Adipocyte (in vitro differentiated cells): ENCODE measurements around the gene NEDD4L.

ENCODE experiments used
- DNase-seq: peaks from one replicate; pipeline ENCODE4 v3.0.0-alpha.2; 2015; ENCODE audit warnings: low read depth
- H3K27me3 ChIP-seq: replicated peaks from 2 replicates; pipeline ENCODE4 v1.7.0; 2013; ENCODE audit warnings: mild to moderate bottlenecking, low read length, moderate library complexity; ENCODE audit not compliant: control insufficient read depth, insufficient read depth
- H3K36me3 ChIP-seq: 2 replicates; pipeline ENCODE4 v1.7.0; 2013; ENCODE audit warnings: low read length, mild to moderate bottlenecking, moderate library complexity; ENCODE audit not compliant: control insufficient read depth, insufficient read depth, severe bottlenecking
- H3K4me1 ChIP-seq: 2 replicates; pipeline ENCODE4 v1.7.0; 2013; ENCODE audit warnings: mild to moderate bottlenecking, low read length, moderate library complexity; ENCODE audit not compliant: control insufficient read depth, insufficient read depth
- H3K4me3 ChIP-seq: 2 replicates; pipeline ENCODE4 v1.7.0; 2013; ENCODE audit warnings: mild to moderate bottlenecking, low read length, moderate library complexity
- H3K9ac ChIP-seq: 2 replicates; pipeline ENCODE4 v1.7.0; 2013; ENCODE audit warnings: mild to moderate bottlenecking, low read length, moderate library complexity
- H3K9me3 ChIP-seq: 2 replicates; pipeline ENCODE4 v1.7.0; 2013; ENCODE audit warnings: mild to moderate bottlenecking, low read length, moderate library complexity; ENCODE audit not compliant: control insufficient read depth

NEDD4L gene

DNA sequence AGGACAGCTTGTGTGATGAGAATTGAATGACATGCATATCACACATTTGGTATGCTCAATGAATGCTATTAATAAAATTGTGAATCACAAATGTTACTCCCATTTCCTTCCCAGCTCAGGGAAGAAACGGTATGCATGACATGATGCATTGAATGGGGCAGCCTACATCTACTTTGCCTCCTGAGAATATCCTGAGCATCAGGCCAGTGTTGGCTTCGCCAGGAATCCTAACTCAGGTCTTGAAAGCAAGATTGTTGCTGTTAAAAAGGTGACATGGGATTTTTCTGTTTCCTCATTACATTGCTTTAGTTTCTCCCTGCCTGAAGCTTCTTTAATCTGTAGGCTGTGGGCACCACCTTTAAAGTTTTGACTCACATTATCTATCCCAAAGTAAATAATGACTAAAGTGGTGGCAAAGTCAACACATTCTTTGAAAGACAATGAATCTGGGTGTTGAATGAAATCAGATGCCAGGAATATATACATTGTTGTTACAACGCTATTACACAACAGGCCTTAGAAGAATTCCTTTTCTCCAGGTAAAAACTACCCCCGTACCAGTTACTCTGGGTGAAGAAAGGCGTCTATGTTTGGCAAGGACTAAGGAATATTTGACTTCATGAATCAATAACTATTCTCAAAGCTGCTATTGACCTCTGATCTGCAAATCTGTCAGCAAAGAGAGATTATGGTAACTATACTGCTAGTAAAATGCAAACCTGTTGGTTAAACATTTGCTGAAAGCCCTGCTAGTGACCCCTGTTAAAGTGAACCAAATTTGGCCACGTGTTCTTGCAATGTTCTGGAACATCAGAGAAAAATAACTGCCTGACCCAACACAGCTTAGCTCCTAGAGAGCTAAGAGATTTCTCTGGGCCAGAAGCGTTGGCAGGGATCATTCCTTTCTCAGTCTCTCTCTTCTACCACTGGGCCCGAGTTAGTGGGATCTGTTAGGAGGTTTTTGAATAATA lies 30.5 kb upstream of the NEDD4L start:
- peaks cover 14% of the 10 kb centered on the region for H3K4me1 ChIP-seq
- H3K36me3 ChIP-seq = no peaks in the 10 kb centered on the region
- H3K27me3 ChIP-seq = no peaks in the 10 kb centered on the region
- no peak overlapping the region for H3K4me3 ChIP-seq
- no peak overlapping the region for H3K9ac ChIP-seq
- peaks cover 18% of the 10 kb centered on the region for H3K9me3 ChIP-seq
- DNase-seq = no peak

DNA sequence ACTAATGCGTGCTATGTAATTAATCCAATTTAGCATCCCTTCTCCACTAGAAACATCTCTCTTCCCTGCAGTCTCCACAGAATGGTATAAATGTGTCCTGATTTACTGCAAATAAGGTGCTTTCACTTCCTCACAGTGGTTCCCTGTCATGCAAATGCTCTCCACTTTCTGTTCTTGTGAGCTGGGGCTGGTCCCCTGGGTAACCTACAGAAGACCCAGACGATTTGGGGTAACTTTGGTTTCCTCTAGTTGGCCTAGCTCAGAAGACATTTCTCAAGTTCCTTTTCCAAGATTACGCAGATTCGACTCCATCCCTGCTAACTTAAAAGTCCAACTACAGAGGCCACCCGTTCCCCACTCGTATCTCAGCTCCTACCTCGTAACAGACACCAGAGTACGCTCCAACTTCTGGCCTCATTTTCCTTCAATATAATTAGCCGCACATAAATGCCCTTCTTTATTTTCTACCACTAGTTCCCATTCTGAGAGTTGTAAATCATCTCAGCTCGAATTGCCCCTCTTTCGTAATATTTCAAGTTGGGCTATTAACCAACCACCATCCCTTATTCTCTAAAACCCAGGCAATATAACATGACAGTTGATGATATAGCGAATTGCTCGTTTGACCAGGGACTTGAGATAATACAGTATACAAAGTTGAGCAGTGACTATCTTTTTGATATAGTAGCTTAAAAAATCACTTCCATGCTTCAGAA lies 28.8 kb upstream of the NEDD4L start:
- peaks cover 2% of the 10 kb centered on the region for H3K4me1 ChIP-seq

GRCh38 chr18:58017267-58017666 lies 26.8 kb upstream of the NEDD4L start:
- Histone ChIP-seq H3K4me3 (no peak overlapping the region), H3K9ac (no peak overlapping the region), H3K27me3 (no peaks in the 10 kb centered on the region), H3K9me3 (peaks cover 18% of the 10 kb centered on the region), H3K36me3 (no peaks in the 10 kb centered on the region), H3K4me1 (peaks cover 2% of the 10 kb centered on the region)
- no peak for DNase-seq

More for the DNA sequence above, 28.8 kb upstream of the NEDD4L start:
- Histone ChIP-seq H3K4me3 (no peak overlapping the region), H3K9me3 (peaks cover 18% of the 10 kb centered on the region), H3K9ac (no peak overlapping the region), H3K27me3 (no peaks in the 10 kb centered on the region), H3K36me3 (no peaks in the 10 kb centered on the region)
- no peak for DNase-seq

DNA sequence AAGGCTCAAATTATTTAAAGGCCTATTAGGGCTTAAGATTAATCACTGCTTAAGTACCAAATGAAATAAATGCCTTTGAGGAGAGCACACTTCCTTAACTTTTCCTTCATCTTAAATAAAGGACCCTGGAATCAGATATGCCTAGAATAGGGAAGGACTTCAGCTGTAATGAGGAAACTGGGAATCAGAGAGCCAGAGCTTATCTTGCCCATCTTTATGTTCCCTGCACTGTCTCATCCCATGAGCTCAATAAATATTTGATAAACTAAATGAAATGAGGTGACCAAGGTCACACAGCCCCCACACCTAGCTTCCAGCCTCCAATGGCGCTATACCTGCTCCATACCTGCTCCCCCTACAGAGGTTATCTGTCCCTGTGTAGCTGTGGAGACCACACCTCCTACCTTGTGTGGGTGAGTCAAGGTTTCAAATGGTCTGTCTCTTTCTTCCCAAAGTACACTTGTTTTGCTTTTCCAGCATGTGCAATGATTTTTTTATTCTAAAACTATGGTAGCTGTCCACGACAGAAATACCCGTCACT lies 23.4 kb upstream of the NEDD4L start:
- Histone ChIP-seq H3K4me1 (no peaks in the 10 kb centered on the region), H3K4me3 (no peak overlapping the region), H3K9ac (no peak overlapping the region), H3K27me3 (no peaks in the 10 kb centered on the region), H3K36me3 (no peaks in the 10 kb centered on the region), H3K9me3 (peaks cover 12% of the 10 kb centered on the region)
- DNase-seq = no peak

GRCh38 chr18:58021504-58021903 lies 22.5 kb upstream of the NEDD4L start:
- Histone ChIP-seq H3K36me3 (no peaks in the 10 kb centered on the region), H3K4me1 (no peaks in the 10 kb centered on the region), H3K9ac (no peak overlapping the region), H3K4me3 (no peak overlapping the region), H3K9me3 (peaks cover 4% of the 10 kb centered on the region), H3K27me3 (no peaks in the 10 kb centered on the region)
- DNase-seq = no peak

GRCh38 chr18:58023108-58023507 lies 20.9 kb upstream of the NEDD4L start:
- Histone ChIP-seq H3K27me3 (peaks cover 7% of the 10 kb centered on the region), H3K9ac (no peak overlapping the region), H3K36me3 (no peaks in the 10 kb centered on the region), H3K9me3 (no peaks in the 10 kb centered on the region), H3K4me1 (no peaks in the 10 kb centered on the region), H3K4me3 (no peak overlapping the region)
- DNase-seq = no peak

GRCh38 chr18:58024139-58024538 lies 19.9 kb upstream of the NEDD4L start:
- no peaks in the 10 kb centered on the region for H3K36me3 ChIP-seq
- H3K27me3 ChIP-seq = peaks cover 17% of the 10 kb centered on the region
- H3K9me3 ChIP-seq = no peaks in the 10 kb centered on the region
- no peaks in the 10 kb centered on the region for H3K4me1 ChIP-seq
- DNase-seq = no peak
- no peak overlapping the region for H3K9ac ChIP-seq
- no peak overlapping the region for H3K4me3 ChIP-seq

DNA sequence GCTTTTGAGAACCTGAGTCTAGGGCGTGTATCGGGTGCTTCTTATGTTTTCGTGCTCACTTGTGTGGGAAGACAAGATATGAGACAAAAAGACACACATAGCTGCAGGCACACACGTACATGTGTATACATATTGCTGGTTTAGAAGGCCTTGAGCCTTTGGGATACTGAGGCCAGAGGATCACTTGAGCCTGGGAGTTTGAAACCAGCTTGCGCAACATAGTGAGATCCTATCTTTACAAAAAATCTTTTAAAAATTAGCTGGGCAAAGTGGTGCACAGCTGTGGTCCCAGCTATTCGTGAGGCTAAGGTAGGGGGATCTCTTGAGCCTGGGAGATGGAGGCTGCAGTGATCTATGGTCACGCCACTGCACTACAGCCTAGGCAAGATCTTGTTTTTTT lies 18.8 kb upstream of the NEDD4L start:
- peak; percentile 17 for DNase-seq
- Histone ChIP-seq H3K4me1 (no peaks in the 10 kb centered on the region), H3K9me3 (no peaks in the 10 kb centered on the region), H3K27me3 (peaks cover 28% of the 10 kb centered on the region), H3K4me3 (no peak overlapping the region), H3K36me3 (no peaks in the 10 kb centered on the region), H3K9ac (no peak overlapping the region)

GRCh38 chr18:58025733-58026132 lies 18.3 kb upstream of the NEDD4L start:
- Histone ChIP-seq H3K9me3 (no peaks in the 10 kb centered on the region), H3K36me3 (no peaks in the 10 kb centered on the region), H3K27me3 (peaks cover 29% of the 10 kb centered on the region), H3K4me1 (no peaks in the 10 kb centered on the region), H3K4me3 (no peak overlapping the region), H3K9ac (no peak overlapping the region)
- DNase-seq = no peak

GRCh38 chr18:58026395-58026794 lies 17.6 kb upstream of the NEDD4L start:
- H3K9ac ChIP-seq = no peak overlapping the region
- H3K4me1 ChIP-seq = no peaks in the 10 kb centered on the region
- no peak for DNase-seq
- no peaks in the 10 kb centered on the region for H3K36me3 ChIP-seq
- H3K4me3 ChIP-seq = no peak overlapping the region
- no peaks in the 10 kb centered on the region for H3K9me3 ChIP-seq
- H3K27me3 ChIP-seq = peaks cover 32% of the 10 kb centered on the region

DNA sequence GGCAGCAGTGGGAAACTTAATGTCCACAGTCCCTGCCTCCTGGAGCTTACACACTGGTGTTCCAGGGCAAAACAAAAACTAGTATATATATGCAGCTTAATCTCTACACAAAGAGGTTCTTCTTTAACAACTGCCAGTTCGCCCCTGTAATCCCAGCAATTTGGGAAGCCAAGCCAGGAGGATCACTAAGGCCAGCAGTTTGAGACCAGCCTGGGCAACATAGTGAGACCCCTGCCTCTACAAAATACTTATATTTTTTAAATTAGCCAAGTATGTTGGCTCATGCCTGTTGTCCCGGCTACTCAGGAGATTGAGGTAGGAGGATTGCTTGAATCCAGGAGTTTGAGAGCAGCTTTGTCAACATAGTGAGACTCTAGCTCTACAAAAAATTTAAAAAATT lies 17.2 kb upstream of the NEDD4L start:
- DNase-seq = no peak
- H3K4me1 ChIP-seq = no peaks in the 10 kb centered on the region
- no peak overlapping the region for H3K9ac ChIP-seq

More for the DNA sequence above, 17.2 kb upstream of the NEDD4L start:
- no peaks in the 10 kb centered on the region for H3K36me3 ChIP-seq
- peaks cover 36% of the 10 kb centered on the region for H3K27me3 ChIP-seq
- H3K9me3 ChIP-seq = no peaks in the 10 kb centered on the region
- H3K4me3 ChIP-seq = no peak overlapping the region
